K562 (cell line): ENCODE results near the gene STK16. TPM values are rescaled to one million over a fixed set of nuclear protein-coding genes. Genes with fewer than 3 reads are reported as not detected.

Experiments
- AFF1 ChIP-seq, 2 experiments: fragments of 450-650 bp; IDR thresholded peaks; 2 replicates each; pipeline ENCODE4 v1.6.1; 2018; ENCODE audit warnings: mild to moderate bottlenecking in 2 of 2, low read depth in 1 of 2; ENCODE audit not compliant: partially characterized antibody in 2 of 2
- CTCF ChIP-seq, 3 experiments: IDR thresholded peaks in 2 of 3; conservative IDR thresholded peaks in 1 of 3; 2 replicates each; pipeline ENCODE4 v1.5.1; 2011 to 2012; ENCODE audit warnings: low read length in 3 of 3, mild to moderate bottlenecking in 3 of 3, control low read depth in 2 of 3, improper control_type of control experiment in 1 of 3, inconsistent platforms in 1 of 3, low read depth in 1 of 3, mixed read lengths in 1 of 3, moderate library complexity in 1 of 3; ENCODE audit not compliant: insufficient read depth in 2 of 3
- CTCFL ChIP-seq: IDR thresholded peaks from 2 replicates; pipeline ENCODE4 v1.6.1; 2011; ENCODE audit warnings: borderline replicate concordance, low read depth, mild to moderate bottlenecking, moderate library complexity, low read length; ENCODE audit not compliant: insufficient read depth, poor library complexity, severe bottlenecking
- ELK1 ChIP-seq: sonication (generic); formaldehyde crosslinking; IDR thresholded peaks from 2 replicates; pipeline ENCODE4 v1.8.1; 2022; ENCODE audit warnings: missing genetic modification reagents
- EP300 ChIP-seq: IDR thresholded peaks from 2 replicates; pipeline ENCODE4 v1.6.1; 2012; ENCODE audit warnings: low read length, improper control_type of control experiment
- EP400 ChIP-seq: fragments of 450-650 bp; IDR thresholded peaks from 2 replicates; pipeline ENCODE4 v1.6.1; 2017; ENCODE audit warnings: antibody characterized with exemption, mild to moderate bottlenecking, moderate library complexity
- KAT2B ChIP-seq: IDR thresholded peaks from one replicate; pipeline ENCODE4 v1.6.1; 2012; ENCODE audit warnings: low read depth, mild to moderate bottlenecking, control low read depth, inconsistent platforms, low read length, moderate library complexity
- MTA2 ChIP-seq: fragments of 450-650 bp; IDR thresholded peaks from 2 replicates; pipeline ENCODE4 v1.6.1; 2016; ENCODE audit warnings: low read depth
- NCOR1 ChIP-seq: fragments of 450-650 bp; IDR thresholded peaks from 2 replicates; pipeline ENCODE4 v1.6.1; 2016; ENCODE audit warnings: mild to moderate bottlenecking, moderate library complexity
- RCOR1 ChIP-seq, 2 experiments: IDR thresholded peaks; 2 replicates each; pipeline ENCODE4 v1.6.1; 2012; ENCODE audit warnings: low read depth in 2 of 2, low read length in 2 of 2, borderline replicate concordance in 1 of 2, improper control_type of control experiment in 1 of 2
- TEAD1 ChIP-seq, 2 experiments: fragments of 450-650 bp in 1 of 2; sonication (generic) in 1 of 2; formaldehyde crosslinking; IDR thresholded peaks; 2 replicates each; pipeline versions ENCODE4 v1.4.0 to v1.8.0; 2020 to 2022; ENCODE audit warnings: mild to moderate bottlenecking in 2 of 2, missing genetic modification reagents in 1 of 2
- ZBTB12 ChIP-seq: fragments of 250-450 bp; sonication (Bioruptor Pico); IDR thresholded peaks from 2 replicates; pipeline ENCODE4 v1.4.0; 2020
- ZBTB17 ChIP-seq: fragments of 450-650 bp; formaldehyde crosslinking; IDR thresholded peaks from 2 replicates; pipeline ENCODE4 v1.4.0; 2020; ENCODE audit warnings: mild to moderate bottlenecking
- ZBTB34 ChIP-seq: fragments of 250-450 bp; sonication (Bioruptor Pico); IDR thresholded peaks from 2 replicates; pipeline ENCODE4 v1.8.0; 2021; ENCODE audit warnings: mild to moderate bottlenecking, moderate library complexity
- polyA plus RNA-seq, 8 experiments: library from polyadenylated mRNA; depleted of rRNA in 4 of 8; stranded (reverse) in 5 of 8; unstranded in 3 of 8; fragments of >200 nt; fragmentation: Nextera tagmentation in 2 of 8; fragmentation: Illumina TruSeq in 1 of 8; extraction: Ambion mirVana in 2 of 8; extraction: Trizol in 1 of 8; gene quantifications; 2 replicates each; pipeline versions ENCODE4 v1.2.1 to v1.2.3, GENCODE V29; 2011 to 2014; ENCODE audit warnings: inconsistent platforms in 1 of 8, missing spikeins in 1 of 8
- total RNA-seq, 7 experiments: library from RNA; depleted of rRNA in 6 of 7; stranded (reverse); fragments of >200 nt in 6 of 7; fragmentation: Illumina TruSeq in 2 of 7; extraction: Trizol in 2 of 7; gene quantifications; 2 replicates each; pipeline versions ENCODE4 v1.2.1 to v1.2.3, GENCODE V29; 2011 to 2021; ENCODE audit warnings: low replicate concordance in 1 of 7

The STK16 gene
- total and polyA plus RNA-seq, 9 of the 15 experiments (the other 6 are each of a cell fraction or from before 2014, with no cell fraction given): 5.4 to 36.2 (median 17.8) TPM

GRCh38 chr2:219279151-219279915, 34.1 kb downstream of the STK16 start, which contains the start of gene DNAJB2 (continued):
- peak; percentile 69 for TF ChIP-seq EP400
- TF ChIP-seq CTCF (IDR thresholded peaks at IDR 0.05 in 2 of 3, conservative IDR thresholded peaks at IDR 0.05 in 1 of 3; ENCODE audit: insufficient read depth in 2 of 3, low read depth in 1 of 3, low read length in 3 of 3): peak; percentile 55 to 83 (median 78)
- peak; percentile 81 to 91; a peak in 3 of 4 replicates for TF ChIP-seq TEAD1 (CRISPR knock-in tag; IDR thresholded peaks at IDR 0.05)
- TF ChIP-seq MTA2: peak; percentile 95
- TF ChIP-seq ZBTB17 (CRISPR knock-in tag): peak; percentile 70; the same call in 1 of the 2 replicates
- no peak for TF ChIP-seq KAT2B
- no peak for TF ChIP-seq ELK1 (CRISPR knock-in tag)
- peak; percentile 95 for TF ChIP-seq EP300
- peak; percentile 78 to 80; a peak in 3 of 4 replicates for TF ChIP-seq RCOR1 (IDR thresholded peaks at IDR 0.05; ENCODE audit: borderline replicate concordance in 1 of 2, low read depth in 2 of 2, low read length in 2 of 2)
- TF ChIP-seq ZBTB34 (CRISPR knock-in tag): no peak
- TF ChIP-seq NCOR1: peak; percentile 99
- TF ChIP-seq AFF1 (IDR thresholded peaks at IDR 0.05; ENCODE audit: low read depth in 1 of 2, partially characterized antibody in 2 of 2): no peak
- no peak for TF ChIP-seq CTCFL
- peak; percentile 64 for TF ChIP-seq ZBTB12
